ENCODE measurements around the gene EIF4E1B.

Gene EIF4E1B

GRCh38 chr5:176664479-176664878 is 34.0 kb downstream of the EIF4E1B start:
- TF ChIP-seq CTCF (IDR thresholded peaks at IDR 0.05; ENCODE audit: borderline replicate concordance, insufficient read depth, low read depth, low read length): no peak
- H3K4me3 ChIP-seq (ENCODE audit: low read depth, low read length): no peak overlapping the region

- no peak for TF ChIP-seq CTCF (IDR thresholded peaks at IDR 0.05; ENCODE audit: borderline replicate concordance, insufficient read depth, low read depth, low read length)
- H3K4me3 ChIP-seq (ENCODE audit: low read depth, low read length): no peak overlapping the region
These were observed 34.4 kb downstream of the EIF4E1B start for GRCh38 chr5:176664886-176665285.

- no peak for TF ChIP-seq CTCF (IDR thresholded peaks at IDR 0.05; ENCODE audit: borderline replicate concordance, insufficient read depth, low read depth, low read length)
- no peak overlapping the region for H3K4me3 ChIP-seq (ENCODE audit: low read depth, low read length)
These were observed 35.0 kb downstream of the EIF4E1B start for GRCh38 chr5:176665517-176665916.

GRCh38 chr5:176667637-176668036 is 37.2 kb downstream of the EIF4E1B start:
- TF ChIP-seq CTCF (IDR thresholded peaks at IDR 0.05; ENCODE audit: borderline replicate concordance, insufficient read depth, low read depth, low read length): no peak
- H3K4me3 ChIP-seq (ENCODE audit: low read depth, low read length): no peak overlapping the region

GRCh38 chr5:176670449-176670848 is 40.0 kb downstream of the EIF4E1B start:
- TF ChIP-seq CTCF (IDR thresholded peaks at IDR 0.05; ENCODE audit: borderline replicate concordance, insufficient read depth, low read depth, low read length): no peak
- no peak overlapping the region for H3K4me3 ChIP-seq (ENCODE audit: low read depth, low read length)

- TF ChIP-seq CTCF (IDR thresholded peaks at IDR 0.05; ENCODE audit: borderline replicate concordance, insufficient read depth, low read depth, low read length): no peak
- H3K4me3 ChIP-seq (ENCODE audit: low read depth, low read length): no peak overlapping the region
These were observed 40.9 kb downstream of the EIF4E1B start for GRCh38 chr5:176671399-176671798.

GRCh38 chr5:176671890-176672747 is 41.6 kb downstream of the EIF4E1B start:
- no peak for TF ChIP-seq CTCF (IDR thresholded peaks at IDR 0.05; ENCODE audit: borderline replicate concordance, insufficient read depth, low read depth, low read length)
- H3K4me3 ChIP-seq (ENCODE audit: low read depth, low read length): no peak overlapping the region

Data from GM12875 (cell line).